DND-41 (cell line): ENCODE results near the gene MYO5C.

Experiments
- ATAC-seq: fragments of 200-7000 bp; cut with Tn5 transposase; 3 replicates; pipeline ENCODE4 v1.9.1; 2021; ENCODE audit warnings: low read depth; ENCODE audit not compliant: insufficient read depth
- DNase-seq: peaks from one replicate; pipeline ENCODE4 v3.0.0-alpha.2; 2020
- H2AFZ ChIP-seq: 2 replicates; pipeline ENCODE4 v1.6.0; 2012; ENCODE audit warnings: low read depth, low read length
- H3K27ac ChIP-seq: 2 replicates; pipeline ENCODE4 v1.5.1; 2012; ENCODE audit warnings: low read length, inconsistent platforms
- H3K27me3 ChIP-seq: fragments of 200-600 bp; sonication (generic); 2 replicates; pipeline ENCODE4 v1.6.0; 2012; ENCODE audit warnings: low read length, mild to moderate bottlenecking, inconsistent platforms; ENCODE audit not compliant: insufficient read depth, poor library complexity
- H3K36me3 ChIP-seq: 2 replicates; pipeline ENCODE4 v1.5.1; 2012; ENCODE audit warnings: low read length, inconsistent platforms; ENCODE audit not compliant: insufficient read depth
- H3K4me1 ChIP-seq: 2 replicates; pipeline ENCODE4 v1.5.1; 2012; ENCODE audit warnings: mild to moderate bottlenecking, low read length; ENCODE audit not compliant: insufficient read depth
- H3K4me2 ChIP-seq: 2 replicates; pipeline ENCODE4 v1.6.0; 2012; ENCODE audit warnings: mild to moderate bottlenecking, moderate library complexity, low read length, inconsistent platforms; ENCODE audit not compliant: insufficient read depth
- H3K4me3 ChIP-seq, 2 experiments: fragments of 200-600 bp in 1 of 2; shearing (Covaris generic) in 1 of 2; 2 replicates each; pipeline ENCODE4 v1.5.1; 2012 to 2016; ENCODE audit warnings: inconsistent platforms in 2 of 2, low read length in 2 of 2, mild to moderate bottlenecking in 2 of 2, low read depth in 1 of 2, moderate library complexity in 1 of 2
- H3K79me2 ChIP-seq: 2 replicates; pipeline ENCODE4 v1.6.0; 2012; ENCODE audit warnings: low read length, inconsistent platforms; ENCODE audit not compliant: insufficient read depth
- H3K9ac ChIP-seq: 2 replicates; pipeline ENCODE4 v1.6.0; 2012; ENCODE audit warnings: low read depth, mild to moderate bottlenecking, inconsistent platforms, low read length, moderate library complexity
- H3K9me3 ChIP-seq: 2 replicates; pipeline ENCODE4 v1.5.1; 2012; ENCODE audit warnings: low read length, moderate library complexity, mild to moderate bottlenecking, inconsistent platforms; ENCODE audit not compliant: insufficient read depth, severe bottlenecking
- H4K20me1 ChIP-seq: 2 replicates; pipeline ENCODE4 v1.6.0; 2012; ENCODE audit warnings: low read length; ENCODE audit not compliant: insufficient read depth
- EZH2 ChIP-seq: IDR thresholded peaks from 3 replicates; pipeline ENCODE4 v1.6.1; 2012; ENCODE audit warnings: borderline replicate concordance, low read depth, mild to moderate bottlenecking, moderate library complexity, low read length, inconsistent platforms; ENCODE audit not compliant: severe bottlenecking
- TF ChIP-seq, protein P1 (sequence below): IDR thresholded peaks from 2 replicates; pipeline ENCODE4 v1.5.1; 2012; ENCODE audit warnings: borderline replicate concordance, low read length, moderate library complexity, mild to moderate bottlenecking; ENCODE audit not compliant: poor library complexity, severe bottlenecking; ENCODE audit errors: extremely low read depth

Gene MYO5C

DNA sequence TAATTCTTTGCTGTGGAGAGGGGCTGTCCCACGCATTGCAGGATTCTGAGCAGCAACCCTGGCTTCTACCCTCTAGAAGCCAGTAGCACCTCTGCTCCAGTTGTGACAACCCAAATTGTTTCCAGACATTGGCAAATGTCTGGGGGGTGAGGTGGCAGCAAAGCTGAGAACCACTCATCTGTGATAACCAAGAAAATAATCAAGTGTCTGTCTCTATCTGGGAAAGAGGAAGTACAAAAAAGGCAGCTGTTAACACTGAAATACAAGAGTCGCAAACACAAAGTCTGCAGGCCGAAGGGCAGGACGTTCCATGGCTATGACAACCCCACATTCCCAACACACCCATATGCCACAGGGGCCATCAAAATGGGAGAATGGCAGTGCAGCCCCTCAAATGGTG lies 62.2 kb downstream of the MYO5C start:
- DNase-seq: no peak
- Histone ChIP-seq H3K9me3 (no peaks in the 10 kb centered on the region), H3K27me3 (no peaks in the 10 kb centered on the region), H3K4me2 (no peak overlapping the region), H3K36me3 (no peaks in the 10 kb centered on the region), H3K4me3 (no peak overlapping the region), H3K27ac (no peak overlapping the region), H4K20me1 (no peaks in the 10 kb centered on the region), H3K9ac (no peak overlapping the region), H3K79me2 (no peaks in the 10 kb centered on the region), H3K4me1 (no peaks in the 10 kb centered on the region), H2AFZ (no peak overlapping the region)
- ATAC-seq: no peak
- TF ChIP-seq, protein P1, sequence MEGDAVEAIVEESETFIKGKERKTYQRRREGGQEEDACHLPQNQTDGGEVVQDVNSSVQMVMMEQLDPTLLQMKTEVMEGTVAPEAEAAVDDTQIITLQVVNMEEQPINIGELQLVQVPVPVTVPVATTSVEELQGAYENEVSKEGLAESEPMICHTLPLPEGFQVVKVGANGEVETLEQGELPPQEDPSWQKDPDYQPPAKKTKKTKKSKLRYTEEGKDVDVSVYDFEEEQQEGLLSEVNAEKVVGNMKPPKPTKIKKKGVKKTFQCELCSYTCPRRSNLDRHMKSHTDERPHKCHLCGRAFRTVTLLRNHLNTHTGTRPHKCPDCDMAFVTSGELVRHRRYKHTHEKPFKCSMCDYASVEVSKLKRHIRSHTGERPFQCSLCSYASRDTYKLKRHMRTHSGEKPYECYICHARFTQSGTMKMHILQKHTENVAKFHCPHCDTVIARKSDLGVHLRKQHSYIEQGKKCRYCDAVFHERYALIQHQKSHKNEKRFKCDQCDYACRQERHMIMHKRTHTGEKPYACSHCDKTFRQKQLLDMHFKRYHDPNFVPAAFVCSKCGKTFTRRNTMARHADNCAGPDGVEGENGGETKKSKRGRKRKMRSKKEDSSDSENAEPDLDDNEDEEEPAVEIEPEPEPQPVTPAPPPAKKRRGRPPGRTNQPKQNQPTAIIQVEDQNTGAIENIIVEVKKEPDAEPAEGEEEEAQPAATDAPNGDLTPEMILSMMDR: no peak
- no peak for TF ChIP-seq EZH2

DNA sequence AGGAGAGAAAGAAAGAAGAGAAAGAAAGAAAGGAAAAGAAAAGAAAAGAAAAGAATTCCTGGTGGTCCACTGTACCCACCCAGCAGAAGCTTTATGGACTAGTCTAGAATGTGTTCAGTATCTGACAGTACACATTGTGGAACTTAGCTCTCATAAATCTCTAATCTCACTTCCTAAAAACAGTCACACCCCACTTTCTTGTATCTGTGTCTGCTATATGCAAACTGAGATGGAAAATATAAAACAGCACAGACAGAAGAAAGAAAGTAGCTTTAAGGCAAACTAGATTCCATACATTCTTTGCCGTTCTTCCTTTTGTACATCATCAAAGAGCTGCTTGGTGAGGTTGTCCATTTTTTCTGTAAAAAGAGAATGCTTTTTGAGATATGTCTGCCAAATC lies 63.3 kb downstream of the MYO5C start:
- Histone ChIP-seq H3K79me2 (no peaks in the 10 kb centered on the region), H3K4me3 (no peak overlapping the region), H3K9me3 (no peaks in the 10 kb centered on the region), H3K27me3 (no peaks in the 10 kb centered on the region), H3K36me3 (no peaks in the 10 kb centered on the region), H3K27ac (no peak overlapping the region), H2AFZ (no peak overlapping the region), H3K4me2 (no peak overlapping the region), H4K20me1 (no peaks in the 10 kb centered on the region), H3K4me1 (no peaks in the 10 kb centered on the region), H3K9ac (no peak overlapping the region)
- no peak for ATAC-seq
- TF ChIP-seq EZH2: no peak
- TF ChIP-seq, protein P1: no peak
- no peak for DNase-seq

DNA sequence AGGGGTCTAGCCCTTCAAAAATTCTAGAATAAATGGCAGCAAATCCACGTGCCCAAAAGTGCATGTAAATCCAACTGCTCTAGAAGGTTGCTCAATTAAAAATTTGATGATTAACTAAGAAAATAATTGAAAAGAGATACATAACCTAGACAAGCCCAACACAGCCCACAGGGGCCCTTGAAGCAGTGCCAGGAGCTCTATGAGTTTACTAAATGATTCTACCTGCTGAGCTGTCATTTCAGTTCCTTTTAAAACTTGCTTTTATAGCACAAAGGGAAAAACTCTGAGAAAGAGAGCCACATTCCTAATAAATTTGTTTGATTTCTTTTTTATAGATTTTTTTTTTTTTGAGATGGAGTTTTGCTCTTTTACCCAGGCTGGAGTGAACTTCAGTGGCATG lies 65.5 kb downstream of the MYO5C start:
- Histone ChIP-seq H3K4me2 (no peak overlapping the region), H3K27me3 (no peaks in the 10 kb centered on the region), H3K4me1 (no peaks in the 10 kb centered on the region), H3K9me3 (no peaks in the 10 kb centered on the region), H3K36me3 (no peaks in the 10 kb centered on the region), H3K27ac (no peak overlapping the region), H4K20me1 (no peaks in the 10 kb centered on the region), H3K9ac (no peak overlapping the region), H3K4me3 (no peak overlapping the region), H3K79me2 (no peaks in the 10 kb centered on the region), H2AFZ (no peak overlapping the region)
- DNase-seq: no peak
- no peak for ATAC-seq
- TF ChIP-seq EZH2: no peak
- TF ChIP-seq, protein P1: no peak

DNA sequence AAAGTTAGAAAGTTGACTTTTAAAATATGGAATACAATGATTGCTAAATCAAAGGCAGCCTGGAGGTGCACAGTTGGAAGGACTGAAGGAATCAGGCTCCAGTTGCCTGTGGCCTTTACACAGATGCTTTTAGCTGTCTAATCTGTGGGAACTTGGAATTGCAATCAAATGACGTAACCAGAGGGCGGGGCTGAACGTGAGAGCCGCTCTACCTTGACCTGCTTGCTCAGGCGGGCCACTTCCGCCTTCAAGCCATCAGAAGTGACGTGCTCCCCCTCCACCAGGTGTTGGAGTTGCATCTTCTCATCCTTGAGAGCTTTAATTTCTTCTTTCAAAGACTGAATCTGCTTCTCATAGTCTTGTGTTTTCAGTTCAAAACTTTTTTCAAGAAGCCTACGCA lies 66.7 kb downstream of the MYO5C start:
- H3K9me3 ChIP-seq: no peaks in the 10 kb centered on the region
- ATAC-seq (no peak), DNase-seq (no peak)
- no peaks in the 10 kb centered on the region for H3K79me2 ChIP-seq
- H3K4me3 ChIP-seq: no peak overlapping the region
- no peak overlapping the region for H3K9ac ChIP-seq
- no peaks in the 10 kb centered on the region for H3K27me3 ChIP-seq
- no peak overlapping the region for H3K4me2 ChIP-seq
- no peak overlapping the region for H2AFZ ChIP-seq
- H3K27ac ChIP-seq: no peak overlapping the region
- H3K36me3 ChIP-seq: no peaks in the 10 kb centered on the region
- no peak for TF ChIP-seq EZH2
- TF ChIP-seq, protein P1: no peak
- H4K20me1 ChIP-seq: no peaks in the 10 kb centered on the region
- no peaks in the 10 kb centered on the region for H3K4me1 ChIP-seq
